Measurements from ENCODE around the gene WASHC2A.
"Not testable (repeated sequence)": the region's sequence is repeated elsewhere in the genome, so short reads cannot be mapped to it uniquely, and the experiment has no call there.

DNA sequence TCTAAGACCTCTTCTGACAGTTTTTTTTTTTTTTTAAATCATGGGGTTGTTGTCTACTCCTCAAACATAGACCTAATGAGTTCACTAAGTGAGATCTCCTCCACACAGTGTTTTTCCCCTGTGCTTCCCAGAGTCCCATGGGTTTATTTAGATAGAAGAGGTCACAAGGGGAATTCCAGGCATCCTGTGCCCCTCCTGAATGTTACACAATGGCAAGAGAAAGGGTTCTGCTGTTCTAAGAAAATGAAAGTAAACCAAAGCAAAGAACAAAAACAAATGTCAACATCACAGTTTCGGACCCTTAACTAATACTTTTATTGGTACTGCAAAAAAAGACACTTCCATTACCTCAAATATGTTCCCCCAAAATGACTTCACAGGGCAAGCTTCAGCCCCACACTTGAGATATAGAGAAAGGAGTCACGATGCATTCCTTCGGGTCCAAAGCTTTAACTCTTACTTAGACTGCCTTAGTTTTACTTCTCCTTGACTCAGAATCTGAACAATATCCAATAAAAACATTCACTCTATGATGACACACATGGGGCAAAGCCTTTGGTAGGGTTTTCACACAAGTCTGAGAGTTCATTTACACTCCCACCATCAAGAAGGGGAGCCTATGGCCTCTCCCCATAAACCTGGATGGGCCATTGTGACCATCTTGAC lies 15.6 kb upstream of the WASHC2A start:
- TF ChIP-seq, protein P1, sequence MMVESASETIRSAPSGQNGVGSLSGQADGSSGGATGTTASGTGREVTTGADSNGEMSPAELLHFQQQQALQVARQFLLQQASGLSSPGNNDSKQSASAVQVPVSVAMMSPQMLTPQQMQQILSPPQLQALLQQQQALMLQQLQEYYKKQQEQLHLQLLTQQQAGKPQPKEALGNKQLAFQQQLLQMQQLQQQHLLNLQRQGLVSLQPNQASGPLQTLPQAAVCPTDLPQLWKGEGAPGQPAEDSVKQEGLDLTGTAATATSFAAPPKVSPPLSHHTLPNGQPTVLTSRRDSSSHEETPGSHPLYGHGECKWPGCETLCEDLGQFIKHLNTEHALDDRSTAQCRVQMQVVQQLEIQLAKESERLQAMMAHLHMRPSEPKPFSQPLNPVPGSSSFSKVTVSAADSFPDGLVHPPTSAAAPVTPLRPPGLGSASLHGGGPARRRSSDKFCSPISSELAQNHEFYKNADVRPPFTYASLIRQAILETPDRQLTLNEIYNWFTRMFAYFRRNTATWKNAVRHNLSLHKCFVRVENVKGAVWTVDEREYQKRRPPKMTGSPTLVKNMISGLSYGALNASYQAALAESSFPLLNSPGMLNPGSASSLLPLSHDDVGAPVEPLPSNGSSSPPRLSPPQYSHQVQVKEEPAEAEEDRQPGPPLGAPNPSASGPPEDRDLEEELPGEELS (CRISPR knock-in tag; IDR thresholded peaks at IDR 0.05) = not testable (repeated sequence)
- TF ChIP-seq, protein P2, sequence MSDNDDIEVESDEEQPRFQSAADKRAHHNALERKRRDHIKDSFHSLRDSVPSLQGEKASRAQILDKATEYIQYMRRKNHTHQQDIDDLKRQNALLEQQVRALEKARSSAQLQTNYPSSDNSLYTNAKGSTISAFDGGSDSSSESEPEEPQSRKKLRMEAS (CRISPR knock-in tag; IDR thresholded peaks at IDR 0.05) = not testable (repeated sequence)
- TF ChIP-seq, protein P3, sequence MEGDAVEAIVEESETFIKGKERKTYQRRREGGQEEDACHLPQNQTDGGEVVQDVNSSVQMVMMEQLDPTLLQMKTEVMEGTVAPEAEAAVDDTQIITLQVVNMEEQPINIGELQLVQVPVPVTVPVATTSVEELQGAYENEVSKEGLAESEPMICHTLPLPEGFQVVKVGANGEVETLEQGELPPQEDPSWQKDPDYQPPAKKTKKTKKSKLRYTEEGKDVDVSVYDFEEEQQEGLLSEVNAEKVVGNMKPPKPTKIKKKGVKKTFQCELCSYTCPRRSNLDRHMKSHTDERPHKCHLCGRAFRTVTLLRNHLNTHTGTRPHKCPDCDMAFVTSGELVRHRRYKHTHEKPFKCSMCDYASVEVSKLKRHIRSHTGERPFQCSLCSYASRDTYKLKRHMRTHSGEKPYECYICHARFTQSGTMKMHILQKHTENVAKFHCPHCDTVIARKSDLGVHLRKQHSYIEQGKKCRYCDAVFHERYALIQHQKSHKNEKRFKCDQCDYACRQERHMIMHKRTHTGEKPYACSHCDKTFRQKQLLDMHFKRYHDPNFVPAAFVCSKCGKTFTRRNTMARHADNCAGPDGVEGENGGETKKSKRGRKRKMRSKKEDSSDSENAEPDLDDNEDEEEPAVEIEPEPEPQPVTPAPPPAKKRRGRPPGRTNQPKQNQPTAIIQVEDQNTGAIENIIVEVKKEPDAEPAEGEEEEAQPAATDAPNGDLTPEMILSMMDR (IDR thresholded peaks at IDR 0.05) = not testable (repeated sequence)
- not testable (repeated sequence) for TF ChIP-seq FOXK1 (CRISPR knock-in tag; IDR thresholded peaks at IDR 0.05); ZNF219 (CRISPR knock-in tag; IDR thresholded peaks at IDR 0.05; ENCODE audit: borderline replicate concordance); SMAD4 (CRISPR knock-in tag; IDR thresholded peaks at IDR 0.05)

Measured in WTC11 (cell line).